C4-2B (cell line): ENCODE data around the gene NFAT5.
A peak's percentile ranks its signal among the peaks of the same experiment; 100 is the strongest.

Source experiments
- H3K27ac ChIP-seq: fragments of 450-650 bp; 2 replicates; pipeline ENCODE4 v1.5.1; 2017
- CTCF ChIP-seq: fragments of 450-650 bp; conservative IDR thresholded peaks from 2 replicates; pipeline ENCODE4 v1.5.1; 2017; ENCODE audit warnings: mild to moderate bottlenecking
- ZFX ChIP-seq: fragments of 450-650 bp; IDR thresholded peaks from 2 replicates; pipeline ENCODE4 v1.6.1; 2017

NFAT5 gene

GRCh38 chr16:69744363-69745231 is 178.8 kb downstream of the NFAT5 start:
- no peak overlapping the region for H3K27ac ChIP-seq
- no peak for TF ChIP-seq ZFX
- no peak for TF ChIP-seq CTCF

GRCh38 chr16:69745232-69745612 is 179.5 kb downstream of the NFAT5 start:
- TF ChIP-seq ZFX (no peak), CTCF (no peak)
- H3K27ac ChIP-seq, result no peak overlapping the region

- no peak for TF ChIP-seq ZFX
- no peak for TF ChIP-seq CTCF
- H3K27ac ChIP-seq, result no peak overlapping the region
Observed at GRCh38 chr16:69745959-69746358, 180.2 kb downstream of the NFAT5 start.

- H3K27ac ChIP-seq, result no peak overlapping the region
- TF ChIP-seq CTCF (no peak), ZFX (no peak)
Observed at GRCh38 chr16:69747115-69747514, 181.3 kb downstream of the NFAT5 start.

GRCh38 chr16:69748694-69749345 is 183.1 kb downstream of the NFAT5 start:
- H3K27ac ChIP-seq, result no peak overlapping the region
- TF ChIP-seq CTCF, result no peak
- no peak for TF ChIP-seq ZFX

- no peak for TF ChIP-seq CTCF
- TF ChIP-seq ZFX, result no peak
- H3K27ac ChIP-seq, result peak overlapping the region; percentile 92
Observed at GRCh38 chr16:69754143-69754468, 188.3 kb downstream of the NFAT5 start.
